Kidney epithelial cell (primary cell): ENCODE measurements around the gene HECTD1. TPM values are rescaled to one million over a fixed set of nuclear protein-coding genes. Genes with fewer than 3 reads are reported as not detected.

ENCODE experiments used
- DNase-seq: peaks from one replicate; pipeline ENCODE4 v3.0.0-alpha.2; 2010; ENCODE audit warnings: low read depth
- H3K27me3 ChIP-seq: 2 replicates; pipeline ENCODE4 v1.6.0; 2011; ENCODE audit warnings: low read length; ENCODE audit not compliant: control insufficient read depth, insufficient read depth
- H3K36me3 ChIP-seq: 2 replicates; pipeline ENCODE4 v1.5.1; 2011; ENCODE audit warnings: low read length; ENCODE audit not compliant: control insufficient read depth, insufficient read depth
- H3K4me3 ChIP-seq: 2 replicates; pipeline ENCODE4 v1.5.1; 2011; ENCODE audit warnings: low read depth, mild to moderate bottlenecking, control low read depth, low read length
- total RNA-seq: library from RNA; depleted of rRNA; stranded (reverse); fragments of >200 nt; gene quantifications from 2 replicates; pipeline ENCODE4 v1.2.3, GENCODE V29; 2015
- TF ChIP-seq, protein P1 (sequence below): IDR thresholded peaks from 2 replicates; pipeline ENCODE4 v1.5.1; 2011; ENCODE audit warnings: mild to moderate bottlenecking, moderate library complexity, low read length, control low read depth, inconsistent platforms; ENCODE audit not compliant: insufficient read depth, poor library complexity, severe bottlenecking

The HECTD1 gene
- total RNA-seq, 1 donor from 2014 or later, result 118 TPM

DNA sequence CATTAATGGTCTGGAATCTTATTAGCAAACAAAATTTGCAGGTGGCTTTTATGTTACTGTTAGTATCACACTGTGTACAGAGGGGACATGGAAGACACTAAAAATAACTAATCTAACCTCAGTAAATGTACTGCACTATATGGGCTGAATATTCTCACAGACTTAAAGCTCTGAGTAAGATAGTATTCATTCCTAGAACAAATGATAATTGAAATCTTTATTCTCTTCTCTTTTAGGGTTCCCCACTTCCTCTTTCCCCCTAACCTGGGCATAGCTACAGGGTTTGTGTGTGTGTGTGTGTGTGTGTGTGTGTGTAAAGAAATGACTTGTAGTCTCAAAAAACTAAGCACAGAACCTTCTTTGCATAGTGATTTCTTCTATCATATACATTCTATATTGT is 21.4 kb upstream of the HECTD1 start:
- TF ChIP-seq, protein P1, sequence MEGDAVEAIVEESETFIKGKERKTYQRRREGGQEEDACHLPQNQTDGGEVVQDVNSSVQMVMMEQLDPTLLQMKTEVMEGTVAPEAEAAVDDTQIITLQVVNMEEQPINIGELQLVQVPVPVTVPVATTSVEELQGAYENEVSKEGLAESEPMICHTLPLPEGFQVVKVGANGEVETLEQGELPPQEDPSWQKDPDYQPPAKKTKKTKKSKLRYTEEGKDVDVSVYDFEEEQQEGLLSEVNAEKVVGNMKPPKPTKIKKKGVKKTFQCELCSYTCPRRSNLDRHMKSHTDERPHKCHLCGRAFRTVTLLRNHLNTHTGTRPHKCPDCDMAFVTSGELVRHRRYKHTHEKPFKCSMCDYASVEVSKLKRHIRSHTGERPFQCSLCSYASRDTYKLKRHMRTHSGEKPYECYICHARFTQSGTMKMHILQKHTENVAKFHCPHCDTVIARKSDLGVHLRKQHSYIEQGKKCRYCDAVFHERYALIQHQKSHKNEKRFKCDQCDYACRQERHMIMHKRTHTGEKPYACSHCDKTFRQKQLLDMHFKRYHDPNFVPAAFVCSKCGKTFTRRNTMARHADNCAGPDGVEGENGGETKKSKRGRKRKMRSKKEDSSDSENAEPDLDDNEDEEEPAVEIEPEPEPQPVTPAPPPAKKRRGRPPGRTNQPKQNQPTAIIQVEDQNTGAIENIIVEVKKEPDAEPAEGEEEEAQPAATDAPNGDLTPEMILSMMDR, result no peak
- Histone ChIP-seq H3K27me3 (no peaks in the 10 kb centered on the region), H3K36me3 (no peaks in the 10 kb centered on the region), H3K4me3 (no peak overlapping the region)
- no peak for DNase-seq

DNA sequence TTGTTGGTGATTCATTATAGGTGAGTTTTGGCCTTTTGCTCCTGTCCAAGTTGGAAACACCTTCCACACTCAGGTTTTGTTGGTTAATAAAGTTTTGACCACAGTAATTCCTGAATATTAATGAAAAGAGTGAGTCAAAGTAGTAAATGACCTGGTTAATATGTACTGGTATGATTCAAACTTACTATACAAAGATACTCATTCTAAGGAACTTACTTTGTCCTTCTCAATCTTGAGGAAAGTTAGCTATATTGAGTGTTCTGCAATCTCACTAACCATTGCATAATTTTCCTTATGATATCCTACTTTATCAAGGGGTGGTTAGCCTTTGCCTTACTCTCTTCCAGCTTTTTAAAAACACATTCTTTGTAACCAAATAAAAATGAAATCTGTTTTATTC is 20.9 kb upstream of the HECTD1 start:
- H3K4me3 ChIP-seq, result no peak overlapping the region
- no peaks in the 10 kb centered on the region for H3K27me3 ChIP-seq
- TF ChIP-seq, protein P1, result no peak
- peak; percentile 52 for DNase-seq
- H3K36me3 ChIP-seq, result no peaks in the 10 kb centered on the region

DNA sequence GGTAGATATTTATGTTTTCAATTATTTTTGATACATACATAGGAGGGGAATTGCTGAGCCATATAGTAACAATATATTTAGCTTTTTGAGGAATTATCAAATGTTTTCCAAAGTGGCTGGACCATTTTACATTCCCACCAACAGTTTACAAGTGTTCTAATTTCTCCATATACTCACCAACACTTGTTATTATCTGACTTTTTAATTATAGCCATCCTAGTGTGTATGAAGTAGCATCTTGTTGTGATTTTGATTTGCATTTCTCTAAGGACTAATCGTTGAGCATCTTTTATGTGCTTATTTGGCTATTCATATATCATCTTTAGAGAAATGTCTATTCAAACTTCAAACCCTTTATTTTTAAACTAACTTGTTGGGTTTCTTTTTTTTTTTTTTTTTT is 17.2 kb upstream of the HECTD1 start:
- Histone ChIP-seq H3K4me3 (no peak overlapping the region), H3K27me3 (no peaks in the 10 kb centered on the region), H3K36me3 (no peaks in the 10 kb centered on the region)
- DNase-seq, result no peak
- TF ChIP-seq, protein P1, result no peak

DNA sequence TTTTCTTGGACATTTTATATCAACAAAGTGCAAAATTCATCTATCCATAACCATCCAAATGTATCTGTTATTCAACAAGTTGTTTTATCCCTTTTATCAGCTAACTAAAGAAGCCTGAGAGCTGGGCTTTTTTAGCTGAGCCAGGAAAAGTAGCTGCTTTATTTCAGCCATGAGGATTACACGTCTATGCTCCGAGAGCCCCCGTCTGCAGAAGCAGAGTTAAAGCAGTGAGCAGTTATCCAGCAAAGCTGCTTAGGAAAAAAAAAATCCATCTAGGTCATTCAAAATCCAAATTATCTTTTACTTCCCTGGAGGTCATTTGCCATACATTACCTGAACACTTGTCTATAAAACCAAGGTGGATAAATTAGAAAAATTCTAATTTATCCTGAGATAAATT is 15.7 kb upstream of the HECTD1 start:
- DNase-seq, result no peak
- TF ChIP-seq, protein P1, result no peak
- Histone ChIP-seq H3K36me3 (no peaks in the 10 kb centered on the region), H3K27me3 (no peaks in the 10 kb centered on the region), H3K4me3 (no peak overlapping the region)

DNA sequence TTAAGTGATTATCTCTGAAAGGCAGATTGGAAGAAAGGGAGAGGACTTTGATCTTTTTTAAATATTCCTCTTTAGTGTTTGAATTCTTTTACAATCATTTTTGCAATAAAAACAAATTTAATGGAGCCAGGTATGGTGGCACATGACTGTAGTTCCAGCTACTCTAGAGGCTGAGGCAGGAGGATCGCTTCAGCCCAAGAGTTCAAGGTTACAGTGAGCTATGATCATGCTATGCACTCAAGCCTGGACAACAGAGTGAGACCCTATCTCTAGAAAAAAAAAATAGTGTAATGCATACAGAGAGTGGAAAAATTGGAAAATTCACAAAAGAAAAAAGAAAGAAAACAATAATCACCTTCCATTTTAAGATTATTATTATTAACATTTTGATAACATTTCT is 15.2 kb upstream of the HECTD1 start:
- Histone ChIP-seq H3K4me3 (no peak overlapping the region), H3K27me3 (no peaks in the 10 kb centered on the region), H3K36me3 (no peaks in the 10 kb centered on the region)
- DNase-seq, result no peak
- TF ChIP-seq, protein P1, result no peak

DNA sequence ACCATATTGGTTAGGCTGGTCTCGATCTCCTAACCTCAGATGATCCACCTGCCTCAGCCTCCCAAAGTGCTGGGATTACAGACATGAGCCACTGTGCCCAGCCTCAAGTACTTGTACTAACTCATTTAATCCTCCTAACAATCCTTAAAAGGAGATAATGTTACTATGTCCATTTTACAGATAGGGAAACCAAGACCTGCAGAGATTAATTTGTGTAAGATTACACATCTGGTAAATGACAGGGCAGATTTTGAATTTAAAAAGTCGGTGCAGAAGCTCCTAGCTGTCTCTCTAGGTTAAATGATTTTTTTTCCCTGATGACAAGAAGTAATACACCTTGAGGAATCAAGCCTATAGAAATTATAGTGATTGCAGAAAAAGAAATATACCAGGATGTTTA is 13.7 kb upstream of the HECTD1 start:
- Histone ChIP-seq H3K4me3 (no peak overlapping the region), H3K36me3 (no peaks in the 10 kb centered on the region), H3K27me3 (no peaks in the 10 kb centered on the region)
- no peak for DNase-seq
- TF ChIP-seq, protein P1, result no peak
